Measurements from ENCODE around the gene NME3. TPM values are rescaled to one million over a fixed set of nuclear protein-coding genes. Genes with fewer than 3 reads are reported as not detected.
A peak's percentile ranks its signal among the peaks of the same experiment; 100 is the strongest.

Gene NME3
- total and polyA plus RNA-seq, 2 of the 4 experiments (the other 2 are of a cell fraction) = 12.7 to 41.2 TPM

DNA sequence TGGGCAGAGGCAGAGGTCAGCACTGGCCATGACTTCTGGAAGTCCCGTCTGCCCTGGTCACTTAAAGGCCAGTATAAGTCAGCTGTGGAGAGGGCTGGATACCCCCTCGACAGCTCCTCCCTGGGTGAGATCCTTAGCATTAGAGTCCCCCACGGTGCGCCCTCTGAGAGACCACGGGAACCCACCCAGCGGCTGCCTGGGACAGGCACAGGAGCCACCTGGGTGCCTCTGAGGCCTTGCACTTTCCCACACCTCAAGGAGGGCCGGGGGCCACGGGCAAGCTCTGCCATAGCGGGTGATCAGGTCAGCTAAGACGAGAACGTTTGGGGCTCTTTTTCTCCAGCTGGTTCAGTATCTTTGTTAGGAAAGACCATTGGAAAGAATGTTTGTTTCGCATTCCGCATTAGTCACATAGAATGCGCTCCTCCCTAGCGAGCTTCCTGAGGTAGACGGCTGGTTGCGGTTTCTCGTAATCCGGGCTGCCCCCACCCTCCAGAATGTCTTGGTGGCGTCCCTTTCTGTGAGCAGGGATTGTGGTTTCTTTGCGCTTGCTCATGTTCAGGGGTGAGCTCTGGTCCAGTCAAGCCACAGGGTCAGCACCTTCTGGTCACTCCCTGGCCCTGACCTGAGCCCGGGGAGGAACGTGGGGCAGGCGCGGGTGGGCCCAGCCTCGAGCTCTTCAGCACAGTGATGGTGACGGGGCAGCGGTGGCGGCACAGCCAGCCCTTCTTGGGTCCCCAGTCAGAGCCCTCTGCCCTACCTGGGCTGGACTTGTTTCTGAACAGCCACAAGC lies 25.2 kb downstream of the NME3 start:
- Histone ChIP-seq H4K91ac (ENCODE audit: insufficient read depth, low read depth, low read length) (0 out of 2 replicates have a peak overlapping the region, but pooled peaks have one; percentile 16), H4K20me1 (ENCODE audit: insufficient read depth, low read length) (peaks cover 13% of the 10 kb centered on the region), H2BK5ac (ENCODE audit: low read depth, low read length, poor library complexity, severe bottlenecking) (no peak overlapping the region), H3K4me1 (ENCODE audit: control insufficient read depth, insufficient read depth, low read length) (peaks cover 2% of the 10 kb centered on the region; the same call in 1 of the 2 replicates), H2BK120ac (ENCODE audit: low read depth, low read length) (no peak overlapping the region), H4K5ac (ENCODE audit: low read depth, low read length) (no peak overlapping the region), H3K9ac (ENCODE audit: low read depth, low read length) (no peak overlapping the region), H3K9me1 (ENCODE audit: insufficient read depth, low read length) (peaks cover 6% of the 10 kb centered on the region; the same call in 1 of the 2 replicates), H3K4me3 (ENCODE audit: insufficient read depth, low read depth, low read length) (no peak overlapping the region), H2BK15ac (ENCODE audit: low read depth, low read length) (no peak overlapping the region), H3K27me3 (ENCODE audit: control insufficient read depth, insufficient read depth, low read length) (no peaks in the 10 kb centered on the region), H3K56ac (ENCODE audit: extremely low read depth, insufficient read depth, low read length) (no peak overlapping the region; the same call in 1 of the 2 replicates), H3K18ac (ENCODE audit: low read depth, low read length) (no peak overlapping the region), H3K79me1 (ENCODE audit: low read depth in 1 of 2, low read length in 2 of 2) (peaks cover 10 to 40% of the 10 kb centered on the region in 2 experiments; a peak in 2 of 4 replicates), H3K36me3 (ENCODE audit: control insufficient read depth, insufficient read depth, low read length) (peaks cover 58% of the 10 kb centered on the region), H3K27ac (ENCODE audit: insufficient read depth, low read length) (no peak overlapping the region), H4K8ac (ENCODE audit: low read depth in 2 of 2, low read length in 2 of 2) (peak overlapping the region in 1 of 2 experiments; percentile 47; a peak in 1 of 4 replicates), H3K23ac (ENCODE audit: low read depth, low read length) (no peak overlapping the region), H2AK5ac (ENCODE audit: low read depth, low read length) (no peak overlapping the region), H3K9me3 (ENCODE audit: control insufficient read depth, insufficient read depth, low read length) (no peaks in the 10 kb centered on the region), H2AK9ac (replicated peaks; ENCODE audit: low read depth, low read length, poor library complexity) (peak overlapping the region; percentile 76), H3K14ac (replicated peaks; ENCODE audit: low read depth, low read length) (0 out of 2 replicates have a peak overlapping the region, but pooled peaks have one; percentile 1), H2AFZ (replicated peaks; ENCODE audit: low read length, poor library complexity) (peak overlapping the region; percentile 23), H2BK20ac (ENCODE audit: low read depth, low read length) (no peak overlapping the region), H3K4me2 (ENCODE audit: low read depth, low read length) (no peak overlapping the region), H3K4ac (ENCODE audit: low read depth, low read length) (peak overlapping the region; percentile 5; the same call in 1 of the 2 replicates)
- intact Hi-C loops (cut with micrococcal nuclease) = no loop called here
- in situ Hi-C loops (cut with MboI; ENCODE audit: low sequenced_read_pairs) = no loop called here
- POLR2A ChIA-PET (ENCODE audit: unreplicated experiment) = interaction anchor here (0.8 kb wide), 1 partner anchor 38 kb away, joined by 5 read pairs; no protein-coding TSS in a partner anchor
- WGBS, 2 experiments (ENCODE audit: extremely low coverage in 2 of 2, insufficient read length in 1 of 2) = 98% methylated on average over 8 of the region's 29 CpGs; no CpG with 5 or more reads in 1 of the 2 experiments
- dilution Hi-C loops (cut with HindIII; ENCODE audit: low sequenced_read_pairs, unreplicated experiment) = no loop called here
- ATAC-seq (ENCODE audit: low read depth) (no peak), DNase-seq (peak; percentile 53)
- TF ChIP-seq, protein P1, sequence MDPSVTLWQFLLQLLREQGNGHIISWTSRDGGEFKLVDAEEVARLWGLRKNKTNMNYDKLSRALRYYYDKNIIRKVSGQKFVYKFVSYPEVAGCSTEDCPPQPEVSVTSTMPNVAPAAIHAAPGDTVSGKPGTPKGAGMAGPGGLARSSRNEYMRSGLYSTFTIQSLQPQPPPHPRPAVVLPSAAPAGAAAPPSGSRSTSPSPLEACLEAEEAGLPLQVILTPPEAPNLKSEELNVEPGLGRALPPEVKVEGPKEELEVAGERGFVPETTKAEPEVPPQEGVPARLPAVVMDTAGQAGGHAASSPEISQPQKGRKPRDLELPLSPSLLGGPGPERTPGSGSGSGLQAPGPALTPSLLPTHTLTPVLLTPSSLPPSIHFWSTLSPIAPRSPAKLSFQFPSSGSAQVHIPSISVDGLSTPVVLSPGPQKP (IDR thresholded peaks at IDR 0.05; ENCODE audit: borderline replicate concordance, low read depth, low read length) = no peak
- TF ChIP-seq RAD21 (IDR thresholded peaks at IDR 0.05; ENCODE audit: low read length) = no peak
- TF ChIP-seq MAZ (IDR thresholded peaks at IDR 0.05; ENCODE audit: borderline replicate concordance, low read depth, low read length) = peak; percentile 77; the same call in 1 of the 2 replicates
- no peak for TF ChIP-seq NFE2L2 (IDR thresholded peaks at IDR 0.05; ENCODE audit: low read depth, low read length)
- TF ChIP-seq FOS (IDR thresholded peaks at IDR 0.05; ENCODE audit: low read depth, low read length) = no peak
- TF ChIP-seq, protein P2, sequence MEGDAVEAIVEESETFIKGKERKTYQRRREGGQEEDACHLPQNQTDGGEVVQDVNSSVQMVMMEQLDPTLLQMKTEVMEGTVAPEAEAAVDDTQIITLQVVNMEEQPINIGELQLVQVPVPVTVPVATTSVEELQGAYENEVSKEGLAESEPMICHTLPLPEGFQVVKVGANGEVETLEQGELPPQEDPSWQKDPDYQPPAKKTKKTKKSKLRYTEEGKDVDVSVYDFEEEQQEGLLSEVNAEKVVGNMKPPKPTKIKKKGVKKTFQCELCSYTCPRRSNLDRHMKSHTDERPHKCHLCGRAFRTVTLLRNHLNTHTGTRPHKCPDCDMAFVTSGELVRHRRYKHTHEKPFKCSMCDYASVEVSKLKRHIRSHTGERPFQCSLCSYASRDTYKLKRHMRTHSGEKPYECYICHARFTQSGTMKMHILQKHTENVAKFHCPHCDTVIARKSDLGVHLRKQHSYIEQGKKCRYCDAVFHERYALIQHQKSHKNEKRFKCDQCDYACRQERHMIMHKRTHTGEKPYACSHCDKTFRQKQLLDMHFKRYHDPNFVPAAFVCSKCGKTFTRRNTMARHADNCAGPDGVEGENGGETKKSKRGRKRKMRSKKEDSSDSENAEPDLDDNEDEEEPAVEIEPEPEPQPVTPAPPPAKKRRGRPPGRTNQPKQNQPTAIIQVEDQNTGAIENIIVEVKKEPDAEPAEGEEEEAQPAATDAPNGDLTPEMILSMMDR (conservative IDR thresholded peaks at IDR 0.05; ENCODE audit: low read depth, low read length) = no peak
- TF ChIP-seq, protein P3, sequence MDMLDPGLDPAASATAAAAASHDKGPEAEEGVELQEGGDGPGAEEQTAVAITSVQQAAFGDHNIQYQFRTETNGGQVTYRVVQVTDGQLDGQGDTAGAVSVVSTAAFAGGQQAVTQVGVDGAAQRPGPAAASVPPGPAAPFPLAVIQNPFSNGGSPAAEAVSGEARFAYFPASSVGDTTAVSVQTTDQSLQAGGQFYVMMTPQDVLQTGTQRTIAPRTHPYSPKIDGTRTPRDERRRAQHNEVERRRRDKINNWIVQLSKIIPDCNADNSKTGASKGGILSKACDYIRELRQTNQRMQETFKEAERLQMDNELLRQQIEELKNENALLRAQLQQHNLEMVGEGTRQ (IDR thresholded peaks at IDR 0.05; ENCODE audit: low read depth, low read length) = no peak
- TF ChIP-seq BHLHE40 (IDR thresholded peaks at IDR 0.05; ENCODE audit: low read depth, low read length) = no peak
- no TSS peak for BruUV-seq (replicated peaks)
- CTCF ChIA-PET = interaction anchor here (1.4 kb wide), 1 partner anchor 40 kb away, joined by 7 read pairs; the partner anchor contains the start of gene MAPK8IP3
